WTC11 (cell line): Measurements from ENCODE around the gene BAIAP2. TPM values are rescaled to one million over a fixed set of nuclear protein-coding genes. Genes with fewer than 3 reads are reported as not detected.

Experiments
- ATAC-seq: fragments of 200-7000 bp; cut with Tn5 transposase; 2 replicates; pipeline ENCODE4 v1.10.0; 2021; ENCODE audit warnings: mild to moderate bottlenecking, moderate library complexity
- CTCF ChIA-PET: fragments of 300-600 bp; sonication (Branson Sonifier 250); formaldehyde crosslinking; loops from one replicate; lab custom pipeline; 2021; ENCODE audit warnings: antibody characterized with exemption; lab: Charles Lee
- POLR2A ChIA-PET: fragments of 350-600 bp; sonication (Branson Sonifier 250); formaldehyde crosslinking; loops from one replicate; lab custom pipeline; 2021; ENCODE audit warnings: antibody characterized with exemption; lab: Charles Lee
- DNase-seq: peaks from one replicate; pipeline ENCODE4 v3.0.0; 2021; ENCODE audit warnings: low spot score
- H3K27ac Mint-ChIP-seq: 2 replicates; pipeline ENCODE4 v1.8.0; 2021; ENCODE audit warnings: mixed read lengths
- H3K27me3 Mint-ChIP-seq: 2 replicates; pipeline ENCODE4 v1.8.0; 2021; ENCODE audit warnings: low read depth, mild to moderate bottlenecking, moderate library complexity, mixed read lengths
- H3K36me3 Mint-ChIP-seq: 2 replicates; pipeline ENCODE4 v1.8.0; 2021; ENCODE audit warnings: mixed read lengths
- H3K4me1 Mint-ChIP-seq: 2 replicates; pipeline ENCODE4 v1.8.0; 2022; ENCODE audit warnings: mixed read lengths
- H3K4me3 Mint-ChIP-seq: 2 replicates; pipeline ENCODE4 v1.8.0; 2021; ENCODE audit warnings: mild to moderate bottlenecking, moderate library complexity, mixed read lengths
- H3K9me3 Mint-ChIP-seq: 2 replicates; pipeline ENCODE4 v1.8.0; 2021; ENCODE audit warnings: mixed read lengths
- ESRRA ChIP-seq: sonication (generic); formaldehyde crosslinking; IDR thresholded peaks from 2 replicates; pipeline ENCODE4 v1.8.1; 2022; ENCODE audit warnings: mild to moderate bottlenecking, missing genetic modification reagents, borderline replicate concordance
- ETV6 ChIP-seq: sonication (generic); formaldehyde crosslinking; IDR thresholded peaks from 2 replicates; pipeline ENCODE4 v1.8.1; 2022; ENCODE audit warnings: mild to moderate bottlenecking, missing genetic modification reagents
- FOXJ3 ChIP-seq: sonication (generic); formaldehyde crosslinking; IDR thresholded peaks from 2 replicates; pipeline ENCODE4 v1.9.0; 2021; ENCODE audit warnings: missing genetic modification reagents, mild to moderate bottlenecking, borderline replicate concordance
- FOXK1 ChIP-seq: sonication (generic); formaldehyde crosslinking; IDR thresholded peaks from 2 replicates; pipeline ENCODE4 v1.8.0; 2022; ENCODE audit warnings: mild to moderate bottlenecking, moderate library complexity, missing genetic modification reagents
- FOXP1 ChIP-seq: sonication (generic); formaldehyde crosslinking; IDR thresholded peaks from 2 replicates; pipeline ENCODE4 v1.8.0; 2022; ENCODE audit warnings: missing genetic modification reagents, mild to moderate bottlenecking, moderate library complexity, borderline replicate concordance
- GABPB1 ChIP-seq: sonication (generic); formaldehyde crosslinking; IDR thresholded peaks from 2 replicates; pipeline ENCODE4 v1.8.1; 2023; ENCODE audit warnings: mild to moderate bottlenecking, missing genetic modification reagents
- GRHL2 ChIP-seq: fragments of 250-450 bp; sonication (Bioruptor Pico); IDR thresholded peaks from 2 replicates; pipeline ENCODE4 v1.8.0; 2022; ENCODE audit warnings: mild to moderate bottlenecking, moderate library complexity; ENCODE audit not compliant: insufficient replicate concordance, severe bottlenecking
- NR1H2 ChIP-seq: sonication (generic); formaldehyde crosslinking; IDR thresholded peaks from 2 replicates; pipeline ENCODE4 v1.9.0; 2021; ENCODE audit warnings: mild to moderate bottlenecking, moderate library complexity, missing genetic modification reagents
- SP1 ChIP-seq: sonication (generic); formaldehyde crosslinking; conservative IDR thresholded peaks from 2 replicates; pipeline ENCODE4 v1.8.1; 2022; ENCODE audit warnings: missing genetic modification reagents
- TCF7 ChIP-seq: sonication (generic); formaldehyde crosslinking; IDR thresholded peaks from 2 replicates; pipeline ENCODE4 v1.8.0; 2022; ENCODE audit warnings: mild to moderate bottlenecking, low read depth, missing genetic modification reagents, moderate library complexity
- TP53 ChIP-seq: sonication (generic); formaldehyde crosslinking; IDR thresholded peaks from 2 replicates; pipeline ENCODE4 v1.8.1; 2023; ENCODE audit warnings: mild to moderate bottlenecking, missing genetic modification reagents
- ZNF423 ChIP-seq: fragments of 250-450 bp; sonication (Bioruptor Pico); IDR thresholded peaks from 2 replicates; pipeline ENCODE4 v2.1.2; 2022; ENCODE audit warnings: mild to moderate bottlenecking, moderate library complexity
- total RNA-seq: library from RNA; stranded (reverse); gene quantifications from 3 replicates; pipeline ENCODE4 v1.2.3, GENCODE V29; 2021
- TF ChIP-seq, protein P1 (sequence below): sonication (generic); formaldehyde crosslinking; IDR thresholded peaks from 2 replicates; pipeline ENCODE4 v1.8.1; 2022; ENCODE audit warnings: low read depth, missing genetic modification reagents, borderline replicate concordance
- TF ChIP-seq, protein P2 (sequence below): sonication (generic); formaldehyde crosslinking; IDR thresholded peaks from 2 replicates; pipeline ENCODE4 v1.8.1; 2023; ENCODE audit warnings: mild to moderate bottlenecking, moderate library complexity, missing genetic modification reagents
- TF ChIP-seq, protein P3 (sequence below): sonication (generic); formaldehyde crosslinking; IDR thresholded peaks from 2 replicates; pipeline ENCODE4 v1.8.0; 2022; ENCODE audit warnings: mild to moderate bottlenecking, missing genetic modification reagents
- TF ChIP-seq, protein P4 (sequence below): sonication (generic); formaldehyde crosslinking; IDR thresholded peaks from 2 replicates; pipeline ENCODE4 v1.8.1; 2022; ENCODE audit warnings: mild to moderate bottlenecking, moderate library complexity, missing genetic modification reagents
- TF ChIP-seq, protein P5 (sequence below): sonication (generic); formaldehyde crosslinking; IDR thresholded peaks from 2 replicates; pipeline ENCODE4 v1.8.1; 2023; ENCODE audit warnings: mild to moderate bottlenecking, missing genetic modification reagents, moderate library complexity
- TF ChIP-seq, protein P6 (sequence below): sonication (generic); formaldehyde crosslinking; IDR thresholded peaks from 2 replicates; pipeline ENCODE4 v1.8.0; 2023; ENCODE audit warnings: missing genetic modification reagents, mild to moderate bottlenecking, borderline replicate concordance
- TF ChIP-seq, protein P7 (sequence below): fragments of 200-600 bp; IDR thresholded peaks from 2 replicates; pipeline ENCODE4 v1.8.0; 2022; ENCODE audit warnings: antibody characterized with exemption
- TF ChIP-seq, protein P8 (sequence below): fragments of 250-450 bp; sonication (Bioruptor Pico); IDR thresholded peaks from 2 replicates; pipeline ENCODE4 v1.9.0; 2021; ENCODE audit warnings: mild to moderate bottlenecking

BAIAP2 gene
- total RNA-seq, 1 experiment from 2014 or later = 20.7 TPM

DNA sequence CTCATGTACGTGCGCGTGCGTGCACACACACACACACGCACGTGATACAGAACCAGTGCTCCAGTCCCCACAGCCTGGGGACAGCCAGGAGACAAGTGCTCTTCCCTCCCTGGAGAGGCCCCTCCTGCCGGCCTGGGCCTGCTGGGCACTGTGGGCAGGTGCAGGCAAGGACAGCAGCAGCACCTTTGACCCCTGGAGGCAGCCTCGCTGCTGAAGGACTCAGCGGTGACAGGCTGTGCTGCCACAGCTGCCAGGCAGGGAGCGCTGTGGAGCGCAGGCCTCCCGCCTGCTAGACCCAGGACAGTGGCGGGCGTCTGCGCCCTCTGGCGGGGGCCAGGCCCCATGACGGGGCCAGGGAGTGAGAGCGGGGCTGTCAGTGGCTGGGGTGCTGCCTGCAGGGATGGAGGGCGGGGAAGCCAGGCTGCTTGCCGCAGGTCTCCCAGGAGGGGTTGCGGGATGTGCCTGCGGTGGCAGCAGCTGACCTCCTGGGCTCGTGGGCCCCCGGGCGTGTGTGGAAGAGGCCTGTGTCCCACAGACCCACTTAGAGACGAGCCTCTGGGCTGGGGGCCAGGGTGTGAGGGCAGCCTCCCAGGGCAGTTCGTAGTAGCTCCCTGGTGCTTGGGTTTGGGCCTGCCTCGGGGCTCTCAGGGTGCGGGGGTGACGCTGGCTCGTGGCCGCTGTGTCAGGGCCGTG lies 66.8 kb downstream of the BAIAP2 start:
- Mint-ChIP-seq H3K27ac (no peak overlapping the region), H3K4me3 (no peak overlapping the region), H3K27me3 (no peaks in the 10 kb centered on the region), H3K4me1 (peaks cover under 1% of the 10 kb centered on the region), H3K9me3 (no peaks in the 10 kb centered on the region), H3K36me3 (no peaks in the 10 kb centered on the region)
- DNase-seq (peak; percentile 96), ATAC-seq (peak; percentile 97)
- TF ChIP-seq, protein P1, sequence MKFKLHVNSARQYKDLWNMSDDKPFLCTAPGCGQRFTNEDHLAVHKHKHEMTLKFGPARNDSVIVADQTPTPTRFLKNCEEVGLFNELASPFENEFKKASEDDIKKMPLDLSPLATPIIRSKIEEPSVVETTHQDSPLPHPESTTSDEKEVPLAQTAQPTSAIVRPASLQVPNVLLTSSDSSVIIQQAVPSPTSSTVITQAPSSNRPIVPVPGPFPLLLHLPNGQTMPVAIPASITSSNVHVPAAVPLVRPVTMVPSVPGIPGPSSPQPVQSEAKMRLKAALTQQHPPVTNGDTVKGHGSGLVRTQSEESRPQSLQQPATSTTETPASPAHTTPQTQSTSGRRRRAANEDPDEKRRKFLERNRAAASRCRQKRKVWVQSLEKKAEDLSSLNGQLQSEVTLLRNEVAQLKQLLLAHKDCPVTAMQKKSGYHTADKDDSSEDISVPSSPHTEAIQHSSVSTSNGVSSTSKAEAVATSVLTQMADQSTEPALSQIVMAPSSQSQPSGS = no peak
- TF ChIP-seq, protein P2, sequence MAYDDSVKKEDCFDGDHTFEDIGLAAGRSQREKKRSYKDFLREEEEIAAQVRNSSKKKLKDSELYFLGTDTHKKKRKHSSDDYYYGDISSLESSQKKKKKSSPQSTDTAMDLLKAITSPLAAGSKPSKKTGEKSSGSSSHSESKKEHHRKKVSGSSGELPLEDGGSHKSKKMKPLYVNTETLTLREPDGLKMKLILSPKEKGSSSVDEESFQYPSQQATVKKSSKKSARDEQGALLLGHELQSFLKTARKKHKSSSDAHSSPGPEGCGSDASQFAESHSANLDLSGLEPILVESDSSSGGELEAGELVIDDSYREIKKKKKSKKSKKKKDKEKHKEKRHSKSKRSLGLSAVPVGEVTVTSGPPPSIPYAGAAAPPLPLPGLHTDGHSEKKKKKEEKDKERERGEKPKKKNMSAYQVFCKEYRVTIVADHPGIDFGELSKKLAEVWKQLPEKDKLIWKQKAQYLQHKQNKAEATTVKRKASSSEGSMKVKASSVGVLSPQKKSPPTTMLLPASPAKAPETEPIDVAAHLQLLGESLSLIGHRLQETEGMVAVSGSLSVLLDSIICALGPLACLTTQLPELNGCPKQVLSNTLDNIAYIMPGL (CRISPR knock-in tag) = peak; percentile 98
- TF ChIP-seq FOXK1 = peak; percentile 45; the same call in 1 of the 2 replicates
- TF ChIP-seq GRHL2 = no peak
- no peak for TF ChIP-seq TCF7 (CRISPR knock-in tag)
- 0 out of 2 replicates have a peak, but pooled peaks have one; percentile 44 for TF ChIP-seq ESRRA (CRISPR knock-in tag)
- peak; percentile 76; the same call in 1 of the 2 replicates for TF ChIP-seq ETV6
- TF ChIP-seq, protein P3, sequence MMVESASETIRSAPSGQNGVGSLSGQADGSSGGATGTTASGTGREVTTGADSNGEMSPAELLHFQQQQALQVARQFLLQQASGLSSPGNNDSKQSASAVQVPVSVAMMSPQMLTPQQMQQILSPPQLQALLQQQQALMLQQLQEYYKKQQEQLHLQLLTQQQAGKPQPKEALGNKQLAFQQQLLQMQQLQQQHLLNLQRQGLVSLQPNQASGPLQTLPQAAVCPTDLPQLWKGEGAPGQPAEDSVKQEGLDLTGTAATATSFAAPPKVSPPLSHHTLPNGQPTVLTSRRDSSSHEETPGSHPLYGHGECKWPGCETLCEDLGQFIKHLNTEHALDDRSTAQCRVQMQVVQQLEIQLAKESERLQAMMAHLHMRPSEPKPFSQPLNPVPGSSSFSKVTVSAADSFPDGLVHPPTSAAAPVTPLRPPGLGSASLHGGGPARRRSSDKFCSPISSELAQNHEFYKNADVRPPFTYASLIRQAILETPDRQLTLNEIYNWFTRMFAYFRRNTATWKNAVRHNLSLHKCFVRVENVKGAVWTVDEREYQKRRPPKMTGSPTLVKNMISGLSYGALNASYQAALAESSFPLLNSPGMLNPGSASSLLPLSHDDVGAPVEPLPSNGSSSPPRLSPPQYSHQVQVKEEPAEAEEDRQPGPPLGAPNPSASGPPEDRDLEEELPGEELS (CRISPR knock-in tag) = peak; percentile 77; the same call in 1 of the 2 replicates
- TF ChIP-seq GABPB1 (CRISPR knock-in tag) = peak; percentile 85; the same call in 1 of the 2 replicates
- no peak for TF ChIP-seq FOXJ3 (CRISPR knock-in tag)
- TF ChIP-seq, protein P4, sequence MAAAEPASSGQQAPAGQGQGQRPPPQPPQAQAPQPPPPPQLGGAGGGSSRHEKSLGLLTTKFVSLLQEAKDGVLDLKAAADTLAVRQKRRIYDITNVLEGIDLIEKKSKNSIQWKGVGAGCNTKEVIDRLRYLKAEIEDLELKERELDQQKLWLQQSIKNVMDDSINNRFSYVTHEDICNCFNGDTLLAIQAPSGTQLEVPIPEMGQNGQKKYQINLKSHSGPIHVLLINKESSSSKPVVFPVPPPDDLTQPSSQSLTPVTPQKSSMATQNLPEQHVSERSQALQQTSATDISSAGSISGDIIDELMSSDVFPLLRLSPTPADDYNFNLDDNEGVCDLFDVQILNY (CRISPR knock-in tag) = peak; percentile 72; the same call in 1 of the 2 replicates
- TF ChIP-seq, protein P5, sequence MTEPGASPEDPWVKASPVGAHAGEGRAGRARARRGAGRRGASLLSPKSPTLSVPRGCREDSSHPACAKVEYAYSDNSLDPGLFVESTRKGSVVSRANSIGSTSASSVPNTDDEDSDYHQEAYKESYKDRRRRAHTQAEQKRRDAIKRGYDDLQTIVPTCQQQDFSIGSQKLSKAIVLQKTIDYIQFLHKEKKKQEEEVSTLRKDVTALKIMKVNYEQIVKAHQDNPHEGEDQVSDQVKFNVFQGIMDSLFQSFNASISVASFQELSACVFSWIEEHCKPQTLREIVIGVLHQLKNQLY (CRISPR knock-in tag) = 0 out of 2 replicates have a peak, but pooled peaks have one; percentile 47
- TF ChIP-seq, protein P6, sequence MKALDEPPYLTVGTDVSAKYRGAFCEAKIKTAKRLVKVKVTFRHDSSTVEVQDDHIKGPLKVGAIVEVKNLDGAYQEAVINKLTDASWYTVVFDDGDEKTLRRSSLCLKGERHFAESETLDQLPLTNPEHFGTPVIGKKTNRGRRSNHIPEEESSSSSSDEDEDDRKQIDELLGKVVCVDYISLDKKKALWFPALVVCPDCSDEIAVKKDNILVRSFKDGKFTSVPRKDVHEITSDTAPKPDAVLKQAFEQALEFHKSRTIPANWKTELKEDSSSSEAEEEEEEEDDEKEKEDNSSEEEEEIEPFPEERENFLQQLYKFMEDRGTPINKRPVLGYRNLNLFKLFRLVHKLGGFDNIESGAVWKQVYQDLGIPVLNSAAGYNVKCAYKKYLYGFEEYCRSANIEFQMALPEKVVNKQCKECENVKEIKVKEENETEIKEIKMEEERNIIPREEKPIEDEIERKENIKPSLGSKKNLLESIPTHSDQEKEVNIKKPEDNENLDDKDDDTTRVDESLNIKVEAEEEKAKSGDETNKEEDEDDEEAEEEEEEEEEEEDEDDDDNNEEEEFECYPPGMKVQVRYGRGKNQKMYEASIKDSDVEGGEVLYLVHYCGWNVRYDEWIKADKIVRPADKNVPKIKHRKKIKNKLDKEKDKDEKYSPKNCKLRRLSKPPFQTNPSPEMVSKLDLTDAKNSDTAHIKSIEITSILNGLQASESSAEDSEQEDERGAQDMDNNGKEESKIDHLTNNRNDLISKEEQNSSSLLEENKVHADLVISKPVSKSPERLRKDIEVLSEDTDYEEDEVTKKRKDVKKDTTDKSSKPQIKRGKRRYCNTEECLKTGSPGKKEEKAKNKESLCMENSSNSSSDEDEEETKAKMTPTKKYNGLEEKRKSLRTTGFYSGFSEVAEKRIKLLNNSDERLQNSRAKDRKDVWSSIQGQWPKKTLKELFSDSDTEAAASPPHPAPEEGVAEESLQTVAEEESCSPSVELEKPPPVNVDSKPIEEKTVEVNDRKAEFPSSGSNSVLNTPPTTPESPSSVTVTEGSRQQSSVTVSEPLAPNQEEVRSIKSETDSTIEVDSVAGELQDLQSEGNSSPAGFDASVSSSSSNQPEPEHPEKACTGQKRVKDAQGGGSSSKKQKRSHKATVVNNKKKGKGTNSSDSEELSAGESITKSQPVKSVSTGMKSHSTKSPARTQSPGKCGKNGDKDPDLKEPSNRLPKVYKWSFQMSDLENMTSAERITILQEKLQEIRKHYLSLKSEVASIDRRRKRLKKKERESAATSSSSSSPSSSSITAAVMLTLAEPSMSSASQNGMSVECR (CRISPR knock-in tag) = no peak
- TF ChIP-seq, protein P7, sequence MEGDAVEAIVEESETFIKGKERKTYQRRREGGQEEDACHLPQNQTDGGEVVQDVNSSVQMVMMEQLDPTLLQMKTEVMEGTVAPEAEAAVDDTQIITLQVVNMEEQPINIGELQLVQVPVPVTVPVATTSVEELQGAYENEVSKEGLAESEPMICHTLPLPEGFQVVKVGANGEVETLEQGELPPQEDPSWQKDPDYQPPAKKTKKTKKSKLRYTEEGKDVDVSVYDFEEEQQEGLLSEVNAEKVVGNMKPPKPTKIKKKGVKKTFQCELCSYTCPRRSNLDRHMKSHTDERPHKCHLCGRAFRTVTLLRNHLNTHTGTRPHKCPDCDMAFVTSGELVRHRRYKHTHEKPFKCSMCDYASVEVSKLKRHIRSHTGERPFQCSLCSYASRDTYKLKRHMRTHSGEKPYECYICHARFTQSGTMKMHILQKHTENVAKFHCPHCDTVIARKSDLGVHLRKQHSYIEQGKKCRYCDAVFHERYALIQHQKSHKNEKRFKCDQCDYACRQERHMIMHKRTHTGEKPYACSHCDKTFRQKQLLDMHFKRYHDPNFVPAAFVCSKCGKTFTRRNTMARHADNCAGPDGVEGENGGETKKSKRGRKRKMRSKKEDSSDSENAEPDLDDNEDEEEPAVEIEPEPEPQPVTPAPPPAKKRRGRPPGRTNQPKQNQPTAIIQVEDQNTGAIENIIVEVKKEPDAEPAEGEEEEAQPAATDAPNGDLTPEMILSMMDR = peak; percentile 100
- no peak for TF ChIP-seq NR1H2
- no peak for TF ChIP-seq TP53 (CRISPR knock-in tag)
- TF ChIP-seq FOXP1 = peak; percentile 73; the same call in 1 of the 2 replicates
- TF ChIP-seq SP1 = peak; percentile 82
- TF ChIP-seq, protein P8, sequence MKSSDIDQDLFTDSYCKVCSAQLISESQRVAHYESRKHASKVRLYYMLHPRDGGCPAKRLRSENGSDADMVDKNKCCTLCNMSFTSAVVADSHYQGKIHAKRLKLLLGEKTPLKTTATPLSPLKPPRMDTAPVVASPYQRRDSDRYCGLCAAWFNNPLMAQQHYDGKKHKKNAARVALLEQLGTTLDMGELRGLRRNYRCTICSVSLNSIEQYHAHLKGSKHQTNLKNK (CRISPR knock-in tag) = no peak
- peak; percentile 28; the same call in 1 of the 2 replicates for TF ChIP-seq ZNF423 (CRISPR knock-in tag)
- POLR2A ChIA-PET = no interaction called here
- CTCF ChIA-PET = interaction anchor here (0.6 to 2.0 kb wide), 42 partner anchors 8 to 233 kb away, joined by 3 to 30 read pairs (median 4); partner anchors contain the start of genes CEP131, CHMP6, NDUFAF8 and TEPSIN
